Loucy (cell line): ENCODE results near the gene UBE4A.
A peak's percentile ranks its signal among the peaks of the same experiment; 100 is the strongest.

Experiments
- H2AFZ ChIP-seq: fragments of 200-600 bp; sonication (generic); 2 replicates; pipeline ENCODE4 v1.6.0; 2016; ENCODE audit warnings: antibody characterized with exemption, mild to moderate bottlenecking, low read length, moderate library complexity
- H3F3A ChIP-seq: fragments of 200-600 bp; 2 replicates; pipeline ENCODE4 v1.6.0; 2016; ENCODE audit warnings: antibody characterized with exemption, low read depth, mild to moderate bottlenecking
- H3K27me3 ChIP-seq: fragments of 200-600 bp; sonication (generic); 2 replicates; pipeline ENCODE4 v1.6.1; 2014; ENCODE audit warnings: low read length, mild to moderate bottlenecking; ENCODE audit not compliant: insufficient read depth, poor library complexity, severe bottlenecking
- H3K36me3 ChIP-seq: fragments of 200-600 bp; sonication (generic); 2 replicates; pipeline ENCODE4 v1.6.1; 2016; ENCODE audit warnings: low read length; ENCODE audit not compliant: insufficient read depth
- H3K4me1 ChIP-seq: fragments of 200-600 bp; sonication (generic); 2 replicates; pipeline ENCODE4 v1.5.1; 2014; ENCODE audit warnings: low read length, mild to moderate bottlenecking; ENCODE audit not compliant: insufficient read depth, poor library complexity, severe bottlenecking
- H3K4me2 ChIP-seq: fragments of 200-600 bp; sonication (generic); 2 replicates; pipeline ENCODE4 v1.6.0; 2014; ENCODE audit warnings: antibody characterized with exemption, low read length, low read depth, mild to moderate bottlenecking; ENCODE audit not compliant: poor library complexity, severe bottlenecking
- H3K4me3 ChIP-seq: fragments of 200-600 bp; sonication (generic); 2 replicates; pipeline ENCODE4 v1.5.1; 2014; ENCODE audit warnings: low read length, mild to moderate bottlenecking, mixed read lengths; ENCODE audit not compliant: poor library complexity, severe bottlenecking
- H3K79me2 ChIP-seq: fragments of 200-600 bp; sonication (generic); 2 replicates; pipeline ENCODE4 v1.6.1; 2014; ENCODE audit warnings: low read length; ENCODE audit not compliant: insufficient read depth
- H3K9ac ChIP-seq: fragments of 200-600 bp; sonication (generic); 2 replicates; pipeline ENCODE4 v1.6.0; 2014; ENCODE audit warnings: mild to moderate bottlenecking, low read depth, low read length, moderate library complexity; ENCODE audit not compliant: poor library complexity, severe bottlenecking
- H3K9me2 ChIP-seq: fragments of 200-600 bp; sonication (generic); replicated peaks from 2 replicates; pipeline ENCODE4 v1.6.1; 2016; ENCODE audit warnings: low read depth, low read length, mixed read lengths
- H3K9me3 ChIP-seq: fragments of 200-600 bp; sonication (generic); 2 replicates; pipeline ENCODE4 v1.6.1; 2014; ENCODE audit warnings: mild to moderate bottlenecking, antibody characterized with exemption, low read length, low read depth; ENCODE audit not compliant: insufficient read depth
- H4K20me1 ChIP-seq: fragments of 200-600 bp; sonication (generic); 2 replicates; pipeline ENCODE4 v1.6.0; 2014; ENCODE audit warnings: antibody characterized with exemption, low read length, mild to moderate bottlenecking; ENCODE audit not compliant: insufficient read depth, poor library complexity, severe bottlenecking
- CTCF ChIP-seq: fragments of 200-600 bp; sonication (generic); conservative IDR thresholded peaks from 2 replicates; pipeline ENCODE4 v1.5.1; 2014; ENCODE audit warnings: mild to moderate bottlenecking, antibody characterized with exemption, low read length
- EZH2phosphoT487 ChIP-seq: fragments of 200-600 bp; IDR thresholded peaks from 2 replicates; pipeline ENCODE4 v1.6.1; 2018; ENCODE audit warnings: antibody characterized with exemption, mild to moderate bottlenecking, moderate library complexity, borderline replicate concordance

UBE4A gene

GRCh38 chr11:118437208-118438125, 78.1 kb downstream of the UBE4A start:
- H3K79me2 ChIP-seq: peaks cover 59% of the 10 kb centered on the region
- peak overlapping the region; percentile 95 for H3K9ac ChIP-seq
- no peak overlapping the region for H2AFZ ChIP-seq
- H3K4me3 ChIP-seq: peak overlapping the region; percentile 92
- peaks cover 54% of the 10 kb centered on the region for H4K20me1 ChIP-seq
- H3K27me3 ChIP-seq: no peaks in the 10 kb centered on the region
- no peak for TF ChIP-seq CTCF
- no peak for TF ChIP-seq EZH2phosphoT487
- no peaks in the 10 kb centered on the region for H3K9me2 ChIP-seq
- peaks cover 47% of the 10 kb centered on the region for H3K4me1 ChIP-seq
- no peaks in the 10 kb centered on the region for H3K9me3 ChIP-seq
- no peaks in the 10 kb centered on the region; the same call in 1 of the 2 replicates for H3K36me3 ChIP-seq
- peak overlapping the region; percentile 99 for H3K4me2 ChIP-seq
- H3F3A ChIP-seq: peaks cover 10% of the 10 kb centered on the region; the same call in 1 of the 2 replicates

- peak overlapping the region; percentile 92 for H3K4me3 ChIP-seq
- TF ChIP-seq EZH2phosphoT487 (no peak), CTCF (no peak)
- no peaks in the 10 kb centered on the region; the same call in 1 of the 2 replicates for H3K36me3 ChIP-seq
- peaks cover 69% of the 10 kb centered on the region for H3K79me2 ChIP-seq
- peaks cover 57% of the 10 kb centered on the region for H3K4me1 ChIP-seq
- peaks cover 10% of the 10 kb centered on the region; the same call in 1 of the 2 replicates for H3F3A ChIP-seq
- no peaks in the 10 kb centered on the region for H3K9me2 ChIP-seq
- H3K27me3 ChIP-seq: no peaks in the 10 kb centered on the region
- peak overlapping the region; percentile 99 for H3K4me2 ChIP-seq
- no peaks in the 10 kb centered on the region for H3K9me3 ChIP-seq
- H4K20me1 ChIP-seq: peaks cover 64% of the 10 kb centered on the region
- H2AFZ ChIP-seq: no peak overlapping the region
- H3K9ac ChIP-seq: peak overlapping the region; percentile 95
Measured at GRCh38 chr11:118438314-118438931, 79.0 kb downstream of the UBE4A start.

- Histone ChIP-seq H3K27me3 (no peaks in the 10 kb centered on the region), H3K4me1 (peaks cover 63% of the 10 kb centered on the region), H3F3A (peaks cover 10% of the 10 kb centered on the region; the same call in 1 of the 2 replicates), H3K4me3 (peak overlapping the region; percentile 92), H3K9me3 (no peaks in the 10 kb centered on the region), H3K4me2 (peak overlapping the region; percentile 99), H3K36me3 (no peaks in the 10 kb centered on the region; the same call in 1 of the 2 replicates), H2AFZ (no peak overlapping the region), H3K9ac (peak overlapping the region; percentile 95), H3K9me2 (no peaks in the 10 kb centered on the region), H3K79me2 (peaks cover 81% of the 10 kb centered on the region), H4K20me1 (peaks cover 76% of the 10 kb centered on the region)
- no peak for TF ChIP-seq CTCF
- TF ChIP-seq EZH2phosphoT487: no peak
Measured at GRCh38 chr11:118439646-118440045, 80.2 kb downstream of the UBE4A start.
